Activated naive CD4-positive, alpha-beta T cell treated with anti-CD3 and anti-CD28 coated beads, Interleukin-2, amount 10 ng/mL, durations not matched to agents 7 days and 5 days (primary cell): Measurements from ENCODE around the gene METTL16.

Experiments used
- CTCF ChIA-PET: fragments of 350-600 bp; sonication (Branson Sonifier 250); formaldehyde crosslinking; loops from one replicate; lab custom pipeline; 2021; ENCODE audit warnings: antibody characterized with exemption; lab: Charles Lee
- DNase-seq: peaks from one replicate; pipeline ENCODE4 v3.0.0-alpha.2; 2020
- H3K27ac Mint-ChIP-seq: one replicate; pipeline ENCODE4 v1.8.0; 2021; ENCODE audit warnings: mild to moderate bottlenecking, moderate library complexity, mixed read lengths
- H3K27me3 Mint-ChIP-seq: one replicate; pipeline ENCODE4 v1.8.0; 2021; ENCODE audit warnings: mild to moderate bottlenecking, mixed read lengths
- H3K36me3 Mint-ChIP-seq: one replicate; pipeline ENCODE4 v1.8.0; 2021; ENCODE audit warnings: mixed read lengths
- H3K4me1 Mint-ChIP-seq: one replicate; pipeline ENCODE4 v1.8.0; 2021; ENCODE audit warnings: mixed read lengths
- H3K4me3 Mint-ChIP-seq: one replicate; pipeline ENCODE4 v1.8.0; 2021; ENCODE audit warnings: mild to moderate bottlenecking, moderate library complexity, mixed read lengths
- H3K9me3 Mint-ChIP-seq: one replicate; pipeline ENCODE4 v1.8.0; 2021; ENCODE audit warnings: mixed read lengths

METTL16 gene

DNA sequence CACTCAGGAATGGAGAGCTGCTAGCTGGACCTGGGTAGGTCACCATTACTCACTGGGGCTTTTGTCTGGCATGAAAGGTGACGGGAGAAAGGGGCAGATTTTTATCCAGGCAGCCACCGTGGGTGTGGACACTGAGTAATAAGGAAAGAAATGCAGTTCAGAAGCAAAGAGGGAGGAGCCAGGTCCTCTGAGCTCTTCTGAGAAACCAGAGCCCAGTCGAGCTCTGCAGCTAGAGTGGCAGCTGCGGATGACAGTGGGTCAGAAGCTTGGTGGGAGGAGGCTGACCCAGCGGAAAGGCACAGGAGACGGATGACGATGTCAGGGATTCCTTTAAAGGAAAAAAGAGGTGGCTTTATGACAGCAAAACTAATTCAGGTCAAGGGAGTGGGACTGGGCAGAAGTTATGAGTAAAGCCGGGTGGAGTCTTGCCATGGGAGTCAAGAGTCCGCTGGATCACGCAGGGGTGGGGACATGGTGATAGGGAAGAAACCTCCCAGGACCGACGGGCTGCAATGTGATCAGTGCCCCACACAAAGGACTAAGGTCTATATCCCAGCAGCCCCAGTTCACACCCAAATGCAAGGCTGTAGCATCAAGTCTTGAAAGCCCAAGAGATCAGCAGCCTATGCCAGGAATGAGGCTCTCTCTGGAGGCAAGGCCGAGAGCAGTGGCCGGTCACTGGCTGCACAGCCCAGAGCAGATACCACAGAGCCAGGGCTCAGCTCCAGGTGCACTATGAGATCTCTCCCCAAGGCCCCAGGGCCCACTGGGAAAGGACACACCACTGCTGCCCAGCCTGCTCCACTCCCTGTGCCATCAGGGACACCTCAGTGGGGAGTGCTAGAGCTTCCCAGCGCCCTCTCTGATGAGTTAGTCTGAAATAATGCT, 104.5 kb downstream of the METTL16 start:
- H3K4me1 Mint-ChIP-seq: peaks cover 34% of the 10 kb centered on the region
- CTCF ChIA-PET: interaction anchor here (2.0 to 23.4 kb wide), 2 partner anchors 9 to 24 kb away, joined by 13 to 467 read pairs; no protein-coding TSS in a partner anchor
- no peaks in the 10 kb centered on the region for H3K36me3 Mint-ChIP-seq
- DNase-seq: no peak
- no peak overlapping the region for H3K27ac Mint-ChIP-seq
- H3K27me3 Mint-ChIP-seq: no peaks in the 10 kb centered on the region
- no peak overlapping the region for H3K4me3 Mint-ChIP-seq
- no peaks in the 10 kb centered on the region for H3K9me3 Mint-ChIP-seq

GRCh38 chr17:2406271-2406902, 105.3 kb downstream of the METTL16 start:
- CTCF ChIA-PET: interaction anchor here (2.0 to 23.4 kb wide), 2 partner anchors 10 to 24 kb away, joined by 13 to 467 read pairs; no protein-coding TSS in a partner anchor
- H3K9me3 Mint-ChIP-seq: no peaks in the 10 kb centered on the region
- no peak overlapping the region for H3K27ac Mint-ChIP-seq
- no peak for DNase-seq
- H3K4me3 Mint-ChIP-seq: no peak overlapping the region
- H3K36me3 Mint-ChIP-seq: no peaks in the 10 kb centered on the region
- H3K27me3 Mint-ChIP-seq: peaks cover 3% of the 10 kb centered on the region
- peaks cover 38% of the 10 kb centered on the region for H3K4me1 Mint-ChIP-seq

- CTCF ChIA-PET: interaction anchor here (5.3 to 23.4 kb wide), 2 partner anchors 11 to 23 kb away, joined by 23 to 467 read pairs; no protein-coding TSS in a partner anchor
- peaks cover 38% of the 10 kb centered on the region for H3K4me1 Mint-ChIP-seq
- no peak for DNase-seq
- H3K4me3 Mint-ChIP-seq: no peak overlapping the region
- no peaks in the 10 kb centered on the region for H3K36me3 Mint-ChIP-seq
- H3K9me3 Mint-ChIP-seq: no peaks in the 10 kb centered on the region
- H3K27ac Mint-ChIP-seq: no peak overlapping the region
- peaks cover 6% of the 10 kb centered on the region for H3K27me3 Mint-ChIP-seq
These were observed 106.3 kb downstream of the METTL16 start for GRCh38 chr17:2405247-2405926.

DNA sequence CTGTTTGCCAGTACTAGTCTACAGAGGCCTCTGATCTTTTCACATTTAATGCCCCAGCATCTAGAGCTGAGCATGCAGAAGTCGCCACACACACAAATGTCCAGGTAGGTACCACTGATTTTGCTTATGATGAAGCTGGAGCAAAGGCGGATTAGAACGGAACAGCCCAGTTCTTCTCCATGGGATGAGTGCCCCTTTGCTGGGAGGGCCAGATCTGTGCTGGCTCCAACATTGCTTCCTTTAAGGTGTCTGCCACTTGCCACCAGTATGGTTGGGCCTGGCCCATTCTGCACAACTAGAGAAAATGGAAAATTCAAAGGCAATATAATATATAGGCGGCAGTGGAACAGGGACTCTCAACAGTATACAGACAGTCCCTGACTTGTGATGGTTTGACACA, 108.6 kb downstream of the METTL16 start:
- H3K27me3 Mint-ChIP-seq: peaks cover 6% of the 10 kb centered on the region
- peak overlapping the region; percentile 93 for H3K27ac Mint-ChIP-seq
- peaks cover 3% of the 10 kb centered on the region for H3K36me3 Mint-ChIP-seq
- peak overlapping the region; percentile 80 for H3K4me3 Mint-ChIP-seq
- H3K4me1 Mint-ChIP-seq: peaks cover 51% of the 10 kb centered on the region
- CTCF ChIA-PET: interaction anchor here (5.3 to 23.4 kb wide), 2 partner anchors 13 to 20 kb away, joined by 23 to 467 read pairs; no protein-coding TSS in a partner anchor
- no peak for DNase-seq
- no peaks in the 10 kb centered on the region for H3K9me3 Mint-ChIP-seq

- Mint-ChIP-seq H3K36me3 (peaks cover 3% of the 10 kb centered on the region), H3K9me3 (no peaks in the 10 kb centered on the region), H3K4me3 (peak overlapping the region; percentile 80), H3K27ac (peak overlapping the region; percentile 93), H3K27me3 (peaks cover 6% of the 10 kb centered on the region), H3K4me1 (peaks cover 56% of the 10 kb centered on the region)
- CTCF ChIA-PET: interaction anchor here (1.7 to 23.4 kb wide), 3 partner anchors 11 to 20 kb away, joined by 7 to 467 read pairs (median 23); no protein-coding TSS in a partner anchor
- DNase-seq: peak; percentile 31
These were observed 109.1 kb downstream of the METTL16 start for GRCh38 chr17:2402544-2402943.

- Mint-ChIP-seq H3K36me3 (peaks cover 3% of the 10 kb centered on the region), H3K4me3 (peak overlapping the region; percentile 98), H3K27ac (peak overlapping the region; percentile 100), H3K27me3 (peaks cover 6% of the 10 kb centered on the region), H3K9me3 (no peaks in the 10 kb centered on the region), H3K4me1 (peaks cover 58% of the 10 kb centered on the region)
- DNase-seq: peak; percentile 99
- CTCF ChIA-PET: interaction anchor here (0.6 to 23.4 kb wide), 5 partner anchors 10 to 492 kb away, joined by 3 to 467 read pairs (median 7); partner anchors contain the start of gene HIC1
These were observed 110.1 kb downstream of the METTL16 start for GRCh38 chr17:2401426-2402221.

- peaks cover 62% of the 10 kb centered on the region for H3K4me1 Mint-ChIP-seq
- H3K27me3 Mint-ChIP-seq: peaks cover 6% of the 10 kb centered on the region
- CTCF ChIA-PET: interaction anchor here (1.1 to 23.4 kb wide), 4 partner anchors 9 to 347 kb away, joined by 4 to 467 read pairs (median 15); partner anchors contain the start of gene HIC1
- H3K36me3 Mint-ChIP-seq: peaks cover 5% of the 10 kb centered on the region
- H3K4me3 Mint-ChIP-seq: peak within 1 kb of the TSS; percentile 98
- H3K27ac Mint-ChIP-seq: peak within 1 kb of the TSS; percentile 100
- H3K9me3 Mint-ChIP-seq: no peaks in the 10 kb centered on the region
- DNase-seq: peak; percentile 95
These were observed 110.7 kb downstream of the METTL16 start, which contains the start of gene MNT for GRCh38 chr17:2400877-2401425. TSS of gene MNT (minus strand) at chr17:2401060. CDS start at chr17:2400712, 348 bp downstream.

DNA sequence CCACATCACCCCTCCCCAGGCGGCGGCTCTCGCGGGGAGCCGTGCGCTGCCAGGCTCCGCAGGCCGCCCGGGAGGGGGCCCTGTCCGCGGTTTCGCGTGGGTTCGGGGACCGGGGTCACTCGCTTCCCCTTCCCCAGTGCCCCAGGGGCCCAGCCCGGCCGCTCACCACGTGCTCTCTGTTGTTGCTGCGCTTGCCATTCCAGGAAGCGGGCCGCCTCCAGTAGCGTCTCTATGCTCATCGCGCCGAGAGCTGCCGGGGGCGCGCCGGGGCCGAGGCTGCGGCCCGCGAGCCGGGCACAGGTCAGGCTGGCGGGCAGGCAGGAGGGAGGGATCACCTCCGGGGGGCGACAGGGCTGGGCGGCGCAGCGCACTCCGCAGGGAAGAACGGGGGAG, 111.2 kb downstream of the METTL16 start:
- DNase-seq: peak; percentile 78
- Mint-ChIP-seq H3K9me3 (no peaks in the 10 kb centered on the region), H3K27me3 (peaks cover 6% of the 10 kb centered on the region), H3K36me3 (peaks cover 5% of the 10 kb centered on the region), H3K27ac (peak overlapping the region; percentile 100), H3K4me1 (peaks cover 67% of the 10 kb centered on the region), H3K4me3 (peak overlapping the region; percentile 98)
- CTCF ChIA-PET: interaction anchor here (5.3 to 23.4 kb wide), 2 partner anchors 16 to 18 kb away, joined by 23 to 467 read pairs; no protein-coding TSS in a partner anchor

GRCh38 chr17:2399572-2400473, 111.9 kb downstream of the METTL16 start:
- Mint-ChIP-seq H3K4me1 (peaks cover 65% of the 10 kb centered on the region), H3K9me3 (no peaks in the 10 kb centered on the region), H3K27ac (peak overlapping the region; percentile 100), H3K4me3 (peak overlapping the region; percentile 98), H3K27me3 (peaks cover 6% of the 10 kb centered on the region), H3K36me3 (peaks cover 5% of the 10 kb centered on the region)
- DNase-seq: peak; percentile 94
- CTCF ChIA-PET: interaction anchor here (23.4 kb wide), 1 partner anchor 17 kb away, joined by 467 read pairs; no protein-coding TSS in a partner anchor

DNA sequence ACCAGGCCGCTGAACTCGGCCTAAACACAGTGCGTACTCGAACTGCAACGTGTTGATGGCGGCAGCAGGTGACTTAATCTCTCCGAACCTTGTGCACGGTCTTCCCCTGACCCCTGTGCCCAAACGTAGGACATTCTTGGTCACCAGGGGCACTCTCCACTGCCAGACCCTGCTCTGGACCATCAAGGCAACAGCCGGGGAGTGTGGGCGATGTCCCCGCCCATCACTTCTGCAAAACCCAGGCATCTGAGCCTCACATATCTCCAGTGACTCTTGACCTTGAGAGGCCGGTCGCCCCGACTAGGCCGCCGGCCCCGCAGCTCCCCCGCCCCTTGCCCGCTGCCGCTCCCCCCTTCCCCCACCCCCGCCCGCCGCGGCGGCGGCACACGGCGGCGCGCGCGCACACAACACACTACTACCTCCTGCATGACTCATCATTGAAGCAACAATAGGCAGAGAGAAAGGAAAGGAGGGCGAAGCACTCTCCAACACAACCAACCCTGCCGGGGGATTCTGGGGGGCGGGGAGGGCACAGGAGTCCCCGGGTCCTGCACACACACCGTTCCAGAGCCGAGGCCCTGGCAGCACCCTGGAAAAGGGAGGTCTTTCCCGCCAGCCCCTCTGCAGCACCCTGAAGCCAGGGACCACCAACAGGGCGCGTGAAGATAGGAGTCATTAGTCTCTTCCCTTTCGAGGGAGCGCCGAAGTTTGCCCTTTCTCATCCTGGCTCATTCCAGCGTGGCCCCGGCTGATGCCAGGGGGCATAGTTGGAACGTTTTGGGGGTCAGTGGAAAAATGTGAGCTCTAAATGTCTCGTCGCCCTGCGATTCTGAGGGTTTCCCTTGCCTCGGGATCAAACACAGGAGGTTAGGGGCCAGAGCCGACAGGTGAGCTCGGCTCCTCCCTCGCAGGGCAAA, 112.8 kb downstream of the METTL16 start:
- Mint-ChIP-seq H3K9me3 (no peaks in the 10 kb centered on the region), H3K36me3 (peaks cover 5% of the 10 kb centered on the region), H3K4me3 (peak overlapping the region; percentile 98), H3K27ac (peak overlapping the region; percentile 100), H3K4me1 (peaks cover 70% of the 10 kb centered on the region), H3K27me3 (peaks cover 6% of the 10 kb centered on the region)
- DNase-seq: peak; percentile 77
- CTCF ChIA-PET: interaction anchor here (1.1 to 23.4 kb wide), 3 partner anchors 16 to 17 kb away, joined by 3 to 467 read pairs (median 14); no protein-coding TSS in a partner anchor

- DNase-seq: no peak
- H3K27me3 Mint-ChIP-seq: peaks cover 6% of the 10 kb centered on the region
- peaks cover 63% of the 10 kb centered on the region for H3K4me1 Mint-ChIP-seq
- peak overlapping the region; percentile 88 for H3K27ac Mint-ChIP-seq
- H3K4me3 Mint-ChIP-seq: peak overlapping the region; percentile 98
- no peaks in the 10 kb centered on the region for H3K9me3 Mint-ChIP-seq
- CTCF ChIA-PET: interaction anchor here (1.1 to 1.7 kb wide), 2 partner anchors 16 to 18 kb away, joined by 3 to 14 read pairs; no protein-coding TSS in a partner anchor
- peaks cover 5% of the 10 kb centered on the region for H3K36me3 Mint-ChIP-seq
These were observed 113.5 kb downstream of the METTL16 start for GRCh38 chr17:2398182-2398581.
